HG02938 (cell line): ENCODE measurements around the gene SCUBE1.

Experiments
- ATAC-seq: cut with Tn5 transposase; IDR thresholded peaks from one replicate; pipeline ENCODE4 v1.9.1; 2021; ENCODE audit warnings: mild to moderate bottlenecking, moderate library complexity; ENCODE audit not compliant: unreplicated experiment

SCUBE1 gene

GRCh38 chr22:43220625-43221380 lies 122.4 kb downstream of the SCUBE1 start:
- ATAC-seq, result no peak

GRCh38 chr22:43218786-43219185 lies 124.4 kb downstream of the SCUBE1 start:
- ATAC-seq, result no peak

- no peak for ATAC-seq
Measured at GRCh38 chr22:43217285-43218030, 125.7 kb downstream of the SCUBE1 start.

GRCh38 chr22:43216738-43217137 lies 126.4 kb downstream of the SCUBE1 start:
- ATAC-seq, result no peak

- no peak for ATAC-seq
Measured at GRCh38 chr22:43213962-43214361, 129.2 kb downstream of the SCUBE1 start.

- ATAC-seq, result no peak
Measured at GRCh38 chr22:43213051-43213450, 130.1 kb downstream of the SCUBE1 start.

- no peak for ATAC-seq
Measured at GRCh38 chr22:43212434-43212952, 130.7 kb downstream of the SCUBE1 start.

GRCh38 chr22:43211941-43212433 lies 131.2 kb downstream of the SCUBE1 start:
- no peak for ATAC-seq

- no peak for ATAC-seq
Measured at GRCh38 chr22:43210631-43211515, 132.3 kb downstream of the SCUBE1 start.

- no peak for ATAC-seq
Measured at GRCh38 chr22:43209971-43210370, 133.2 kb downstream of the SCUBE1 start.

- ATAC-seq, result no peak
Measured at GRCh38 chr22:43209523-43209890, 133.7 kb downstream of the SCUBE1 start.

GRCh38 chr22:43208703-43209522 lies 134.3 kb downstream of the SCUBE1 start:
- ATAC-seq, result no peak

- no peak for ATAC-seq
Measured at GRCh38 chr22:43207849-43208702, 135.1 kb downstream of the SCUBE1 start.

- no peak for ATAC-seq
Measured at GRCh38 chr22:43207386-43207785, 135.8 kb downstream of the SCUBE1 start.

- ATAC-seq, result no peak
Measured at GRCh38 chr22:43206509-43207161, 136.5 kb downstream of the SCUBE1 start.

GRCh38 chr22:43205748-43206508 lies 137.2 kb downstream of the SCUBE1 start:
- no peak for ATAC-seq

GRCh38 chr22:43205261-43205691 lies 137.9 kb downstream of the SCUBE1 start:
- ATAC-seq, result no peak

GRCh38 chr22:43203471-43203981 lies 139.6 kb downstream of the SCUBE1 start:
- no peak for ATAC-seq
